ENCODE results near the gene MTA1.

The MTA1 gene

DNA sequence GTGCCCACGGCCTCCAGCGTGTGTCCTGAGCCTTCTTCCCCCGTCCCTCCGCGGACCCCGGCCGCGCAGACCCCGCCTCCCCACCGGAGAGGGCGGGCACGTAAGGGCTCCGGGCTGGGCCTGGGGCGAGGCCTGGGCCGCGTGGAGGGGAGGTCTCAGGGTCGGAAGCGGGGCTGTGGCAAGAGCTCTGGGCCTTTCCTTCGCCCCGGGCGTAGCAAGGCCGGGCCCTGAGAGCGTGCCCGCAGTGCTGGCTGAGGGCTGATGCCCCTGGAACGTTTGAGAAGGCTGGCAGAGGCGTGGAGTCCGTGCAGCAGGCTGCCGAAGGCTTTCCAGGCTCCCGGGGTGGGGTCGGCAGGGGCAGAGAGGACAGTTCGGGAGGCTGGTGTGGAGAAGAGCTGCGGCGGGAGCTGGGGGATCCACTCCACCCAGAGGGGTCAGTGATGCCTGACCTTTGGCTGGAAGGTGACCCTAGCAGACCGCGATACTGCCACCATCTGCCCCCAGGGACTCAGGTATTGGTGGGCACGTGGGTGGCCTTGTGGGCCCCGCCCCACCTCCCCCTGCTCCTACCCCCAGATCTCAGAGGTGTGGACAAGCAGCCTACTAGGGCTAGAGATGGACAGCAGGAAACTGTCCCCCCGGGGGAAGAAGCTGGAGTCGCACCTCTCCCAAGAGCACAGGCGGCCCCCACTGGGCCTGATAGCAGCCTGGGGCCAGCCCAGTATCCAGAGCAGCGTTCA lies 20.7 kb upstream of the MTA1 start:
- Histone ChIP-seq H3K4me3 (ENCODE audit: low read length) (peak overlapping the region; percentile 62; the same call in 1 of the 2 replicates), H3K36me3 (ENCODE audit: insufficient read depth, low read depth, low read length) (peaks cover 18% of the 10 kb centered on the region), H3K9me3 (ENCODE audit: insufficient read depth, low read depth, low read length) (peaks cover 48% of the 10 kb centered on the region), H3K27me3 (ENCODE audit: insufficient read depth, low read length) (peaks cover 19% of the 10 kb centered on the region), H3K9ac (ENCODE audit: low read depth, low read length) (peak overlapping the region; percentile 58; the same call in 1 of the 2 replicates), H3K27ac (ENCODE audit: low read length) (no peak overlapping the region), H3K4me1 (ENCODE audit: insufficient read depth, low read length) (no peaks in the 10 kb centered on the region)

GRCh38 chr14:105399466-105399775 lies 20.2 kb upstream of the MTA1 start:
- Histone ChIP-seq H3K27me3 (ENCODE audit: insufficient read depth, low read length) (peaks cover 24% of the 10 kb centered on the region), H3K4me3 (ENCODE audit: low read length) (no peak overlapping the region), H3K27ac (ENCODE audit: low read length) (no peak overlapping the region), H3K9me3 (ENCODE audit: insufficient read depth, low read depth, low read length) (peaks cover 54% of the 10 kb centered on the region), H3K4me1 (ENCODE audit: insufficient read depth, low read length) (no peaks in the 10 kb centered on the region), H3K9ac (ENCODE audit: low read depth, low read length) (no peak overlapping the region), H3K36me3 (ENCODE audit: insufficient read depth, low read depth, low read length) (peaks cover 18% of the 10 kb centered on the region)

- Histone ChIP-seq H3K4me3 (ENCODE audit: low read length) (no peak overlapping the region), H3K27ac (ENCODE audit: low read length) (no peak overlapping the region), H3K9ac (ENCODE audit: low read depth, low read length) (no peak overlapping the region)
Measured at GRCh38 chr14:105400016-105400415, 19.6 kb upstream of the MTA1 start.

GRCh38 chr14:105401699-105402098 lies 17.9 kb upstream of the MTA1 start:
- Histone ChIP-seq H3K36me3 (ENCODE audit: insufficient read depth, low read depth, low read length) (peaks cover 18% of the 10 kb centered on the region), H3K9me3 (ENCODE audit: insufficient read depth, low read depth, low read length) (peaks cover 60% of the 10 kb centered on the region), H3K27me3 (ENCODE audit: insufficient read depth, low read length) (peaks cover 33% of the 10 kb centered on the region), H3K9ac (ENCODE audit: low read depth, low read length) (no peak overlapping the region), H3K4me3 (ENCODE audit: low read length) (no peak overlapping the region), H3K27ac (ENCODE audit: low read length) (no peak overlapping the region), H3K4me1 (ENCODE audit: insufficient read depth, low read length) (no peaks in the 10 kb centered on the region)

More at GRCh38 chr14:105400016-105400415, 19.6 kb upstream of the MTA1 start:
- no peaks in the 10 kb centered on the region for H3K4me1 ChIP-seq (ENCODE audit: insufficient read depth, low read length)
- peaks cover 27% of the 10 kb centered on the region for H3K27me3 ChIP-seq (ENCODE audit: insufficient read depth, low read length)
- H3K9me3 ChIP-seq (ENCODE audit: insufficient read depth, low read depth, low read length) = peaks cover 59% of the 10 kb centered on the region
- H3K36me3 ChIP-seq (ENCODE audit: insufficient read depth, low read depth, low read length) = peaks cover 18% of the 10 kb centered on the region

DNA sequence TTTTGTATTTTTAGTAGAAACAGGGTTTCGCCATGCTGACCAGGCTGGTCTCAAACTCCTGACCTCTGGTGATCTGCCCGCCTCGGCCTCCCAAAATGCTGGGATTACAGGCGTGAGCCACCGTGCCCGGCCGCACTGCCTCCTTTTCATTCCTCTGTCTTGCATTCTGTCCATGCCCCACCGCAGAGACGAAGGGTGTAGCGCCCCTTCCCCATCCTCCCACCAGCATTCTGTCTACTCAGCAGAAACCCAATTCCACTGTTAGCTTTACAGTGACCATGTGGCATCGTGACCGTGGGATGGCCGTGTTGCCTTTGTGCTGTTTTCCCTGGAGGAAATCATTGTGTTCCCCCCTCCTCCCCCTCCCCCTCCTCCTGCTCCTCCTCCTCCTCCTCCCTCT lies 11.0 kb upstream of the MTA1 start:
- Histone ChIP-seq H3K9ac (ENCODE audit: low read depth, low read length) (no peak overlapping the region), H3K9me3 (ENCODE audit: insufficient read depth, low read depth, low read length) (peaks cover 15% of the 10 kb centered on the region), H3K4me1 (ENCODE audit: insufficient read depth, low read length) (no peaks in the 10 kb centered on the region), H3K36me3 (ENCODE audit: insufficient read depth, low read depth, low read length) (no peaks in the 10 kb centered on the region), H3K27me3 (ENCODE audit: insufficient read depth, low read length) (peaks cover 74% of the 10 kb centered on the region), H3K4me3 (ENCODE audit: low read length) (no peak overlapping the region), H3K27ac (ENCODE audit: low read length) (no peak overlapping the region)

GRCh38 chr14:105409364-105409763 lies 10.3 kb upstream of the MTA1 start:
- Histone ChIP-seq H3K4me3 (ENCODE audit: low read length) (no peak overlapping the region), H3K27ac (ENCODE audit: low read length) (no peak overlapping the region), H3K27me3 (ENCODE audit: insufficient read depth, low read length) (peaks cover 74% of the 10 kb centered on the region), H3K4me1 (ENCODE audit: insufficient read depth, low read length) (no peaks in the 10 kb centered on the region), H3K9ac (ENCODE audit: low read depth, low read length) (no peak overlapping the region), H3K36me3 (ENCODE audit: insufficient read depth, low read depth, low read length) (no peaks in the 10 kb centered on the region), H3K9me3 (ENCODE audit: insufficient read depth, low read depth, low read length) (peaks cover 7% of the 10 kb centered on the region)

DNA sequence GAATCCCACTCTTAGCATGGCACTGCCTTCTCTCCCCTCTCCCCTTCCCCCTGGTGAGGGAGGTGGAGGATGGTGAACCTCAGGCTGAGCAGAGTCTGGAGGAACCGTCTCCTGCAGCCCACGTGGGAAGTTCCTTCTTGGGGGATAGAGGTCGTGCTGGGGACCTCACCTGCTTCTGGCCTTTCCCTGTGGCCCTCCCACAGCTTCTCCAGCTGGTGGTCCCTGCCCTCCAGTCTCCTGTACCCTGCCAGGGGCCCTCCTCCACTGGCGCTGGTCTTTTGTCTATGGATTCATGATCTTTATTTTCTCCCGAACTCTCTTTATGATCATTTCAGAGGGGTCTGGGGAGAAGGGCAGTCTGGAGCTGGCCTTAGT lies 9.0 kb upstream of the MTA1 start:
- Histone ChIP-seq H3K4me3 (ENCODE audit: low read length) (peak overlapping the region; percentile 56; the same call in 1 of the 2 replicates), H3K9ac (ENCODE audit: low read depth, low read length) (no peak overlapping the region), H3K4me1 (ENCODE audit: insufficient read depth, low read length) (no peaks in the 10 kb centered on the region), H3K9me3 (ENCODE audit: insufficient read depth, low read depth, low read length) (no peaks in the 10 kb centered on the region), H3K36me3 (ENCODE audit: insufficient read depth, low read depth, low read length) (no peaks in the 10 kb centered on the region), H3K27ac (ENCODE audit: low read length) (no peak overlapping the region), H3K27me3 (ENCODE audit: insufficient read depth, low read length) (peaks cover 70% of the 10 kb centered on the region)

- H3K9me3 ChIP-seq (ENCODE audit: insufficient read depth, low read depth, low read length) = no peaks in the 10 kb centered on the region
- no peaks in the 10 kb centered on the region for H3K4me1 ChIP-seq (ENCODE audit: insufficient read depth, low read length)
- no peak overlapping the region for H3K9ac ChIP-seq (ENCODE audit: low read depth, low read length)
- no peak overlapping the region for H3K27ac ChIP-seq (ENCODE audit: low read length)
- H3K36me3 ChIP-seq (ENCODE audit: insufficient read depth, low read depth, low read length) = no peaks in the 10 kb centered on the region
- H3K4me3 ChIP-seq (ENCODE audit: low read length) = peak overlapping the region; percentile 56; the same call in 1 of the 2 replicates
- peaks cover 68% of the 10 kb centered on the region for H3K27me3 ChIP-seq (ENCODE audit: insufficient read depth, low read length)
Measured at GRCh38 chr14:105411017-105411941, 8.3 kb upstream of the MTA1 start.

GRCh38 chr14:105411985-105412770 lies 7.4 kb upstream of the MTA1 start:
- no peak overlapping the region for H3K27ac ChIP-seq (ENCODE audit: low read length)
- H3K9ac ChIP-seq (ENCODE audit: low read depth, low read length) = no peak overlapping the region
- no peaks in the 10 kb centered on the region for H3K36me3 ChIP-seq (ENCODE audit: insufficient read depth, low read depth, low read length)

DNA sequence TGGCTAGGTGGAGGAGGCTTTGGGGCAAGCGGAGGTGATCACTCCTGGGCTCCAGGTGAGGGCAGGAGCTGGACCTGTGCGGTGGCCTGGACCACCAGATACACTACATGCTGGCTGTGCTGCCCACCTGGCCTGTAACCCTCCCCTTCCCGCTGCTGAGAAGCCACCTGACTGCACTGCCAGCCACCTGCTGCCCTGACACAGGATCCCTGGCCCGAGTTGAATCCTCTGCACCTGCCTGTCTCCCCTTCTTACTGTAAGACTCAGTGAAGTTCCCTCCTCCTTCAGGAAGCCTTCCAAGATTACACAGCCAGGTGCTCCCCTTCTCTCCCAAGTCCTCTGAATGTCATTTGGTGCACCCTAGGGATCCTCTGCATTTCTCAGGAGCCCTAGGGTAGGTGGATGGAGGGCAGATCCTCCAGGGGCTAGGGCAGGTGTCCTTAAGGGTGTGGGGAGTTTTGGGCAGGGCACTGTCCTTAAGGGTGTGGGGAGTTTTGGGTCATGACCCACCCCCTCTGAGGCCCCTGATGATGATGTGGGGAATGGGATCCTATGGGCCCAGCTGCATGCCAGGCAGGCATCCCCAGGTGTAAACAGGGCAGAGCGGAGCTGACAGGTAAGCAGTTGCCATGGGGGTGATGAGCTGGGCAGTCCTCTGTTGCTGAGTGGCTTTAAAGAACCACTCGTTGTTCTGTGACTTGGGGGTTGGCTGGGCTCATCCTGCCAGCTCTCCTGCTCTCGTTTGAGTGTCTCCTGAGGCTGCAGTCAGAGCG lies 6.7 kb upstream of the MTA1 start:
- Histone ChIP-seq H3K4me3 (ENCODE audit: low read length) (no peak overlapping the region), H3K9me3 (ENCODE audit: insufficient read depth, low read depth, low read length) (no peaks in the 10 kb centered on the region), H3K36me3 (ENCODE audit: insufficient read depth, low read depth, low read length) (no peaks in the 10 kb centered on the region), H3K9ac (ENCODE audit: low read depth, low read length) (no peak overlapping the region), H3K27ac (ENCODE audit: low read length) (no peak overlapping the region), H3K27me3 (ENCODE audit: insufficient read depth, low read length) (peaks cover 63% of the 10 kb centered on the region), H3K4me1 (ENCODE audit: insufficient read depth, low read length) (no peaks in the 10 kb centered on the region)

More at GRCh38 chr14:105411985-105412770, 7.4 kb upstream of the MTA1 start:
- Histone ChIP-seq H3K27me3 (ENCODE audit: insufficient read depth, low read length) (peaks cover 64% of the 10 kb centered on the region), H3K9me3 (ENCODE audit: insufficient read depth, low read depth, low read length) (no peaks in the 10 kb centered on the region), H3K4me3 (ENCODE audit: low read length) (no peak overlapping the region), H3K4me1 (ENCODE audit: insufficient read depth, low read length) (no peaks in the 10 kb centered on the region)

- no peaks in the 10 kb centered on the region for H3K4me1 ChIP-seq (ENCODE audit: insufficient read depth, low read length)
Measured at GRCh38 chr14:105413544-105413886, 6.1 kb upstream of the MTA1 start.

More at GRCh38 chr14:105413544-105413886, 6.1 kb upstream of the MTA1 start:
- Histone ChIP-seq H3K36me3 (ENCODE audit: insufficient read depth, low read depth, low read length) (no peaks in the 10 kb centered on the region), H3K27ac (ENCODE audit: low read length) (no peak overlapping the region), H3K27me3 (ENCODE audit: insufficient read depth, low read length) (peaks cover 63% of the 10 kb centered on the region), H3K9me3 (ENCODE audit: insufficient read depth, low read depth, low read length) (no peaks in the 10 kb centered on the region), H3K4me3 (ENCODE audit: low read length) (no peak overlapping the region), H3K9ac (ENCODE audit: low read depth, low read length) (no peak overlapping the region)

Measured in iPS-20b (cell line).